Measurements from ENCODE around the gene FBXW11.
"Not testable (repeated sequence)": the region's sequence is repeated elsewhere in the genome, so short reads cannot be mapped to it uniquely, and the experiment has no call there.

Gene FBXW11

DNA sequence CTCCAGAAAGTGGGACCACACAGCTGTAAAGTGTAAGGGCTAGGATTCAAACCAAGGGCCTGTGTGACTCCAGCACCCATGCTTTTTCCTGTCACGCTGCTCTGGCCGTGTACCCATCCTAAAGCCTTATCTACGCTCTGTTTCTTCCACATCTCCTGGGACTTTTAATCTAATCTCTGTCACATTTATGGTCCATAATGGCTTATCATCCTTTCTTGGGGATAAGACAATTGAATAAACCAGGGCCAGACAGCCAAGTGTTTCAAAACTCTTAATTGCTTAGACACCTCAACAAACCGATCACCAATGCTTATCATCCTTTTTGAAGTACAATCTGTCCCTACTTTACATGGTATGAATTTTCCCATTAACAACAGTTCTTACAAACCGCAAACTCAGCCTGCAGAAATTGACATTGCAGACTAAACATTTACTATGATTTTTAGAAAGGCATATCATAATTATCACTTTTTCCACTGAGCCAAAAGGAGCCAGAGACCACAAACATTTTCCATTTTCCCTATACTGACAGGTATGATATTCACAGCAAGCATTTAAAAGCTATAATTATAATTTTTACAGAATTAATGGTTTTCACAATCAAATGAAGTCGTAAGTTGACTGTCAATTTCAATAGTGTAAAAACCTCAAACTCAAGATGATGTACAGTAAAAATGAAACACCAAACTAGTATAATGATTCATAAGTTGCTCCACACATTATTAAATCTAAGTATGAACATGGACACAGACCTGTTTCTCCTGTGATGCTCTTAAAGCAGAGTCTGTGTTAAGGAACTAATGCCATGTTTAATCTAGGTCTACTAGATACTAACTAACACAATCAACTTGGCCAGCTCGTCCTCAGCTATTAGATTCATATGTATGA, 99.5 kb downstream of the FBXW11 start:
- DNase-seq = no peak

DNA sequence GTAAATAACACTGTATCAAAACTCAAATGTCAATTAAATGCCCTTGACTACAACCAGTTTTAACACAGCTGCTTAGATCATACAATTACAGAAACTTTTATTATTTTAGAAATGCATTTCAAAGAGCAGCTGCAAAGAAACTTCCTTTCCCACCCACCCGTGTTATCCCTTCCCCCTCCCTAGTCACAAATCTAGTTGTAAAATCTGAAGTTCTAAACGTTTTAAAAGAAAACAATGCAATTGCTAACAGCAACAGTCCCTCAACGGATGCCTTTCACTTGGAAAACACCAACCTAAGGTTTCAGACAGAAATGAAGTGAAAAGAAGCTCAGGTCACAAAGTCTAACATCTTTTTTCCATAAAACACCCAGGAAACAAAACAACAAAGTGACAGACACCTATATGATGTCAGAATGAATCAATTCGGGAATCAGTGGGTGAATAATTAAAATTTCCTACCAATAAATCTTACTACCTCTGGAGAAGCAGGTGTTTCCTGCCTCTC, 100.3 kb downstream of the FBXW11 start:
- DNase-seq = no peak

DNA sequence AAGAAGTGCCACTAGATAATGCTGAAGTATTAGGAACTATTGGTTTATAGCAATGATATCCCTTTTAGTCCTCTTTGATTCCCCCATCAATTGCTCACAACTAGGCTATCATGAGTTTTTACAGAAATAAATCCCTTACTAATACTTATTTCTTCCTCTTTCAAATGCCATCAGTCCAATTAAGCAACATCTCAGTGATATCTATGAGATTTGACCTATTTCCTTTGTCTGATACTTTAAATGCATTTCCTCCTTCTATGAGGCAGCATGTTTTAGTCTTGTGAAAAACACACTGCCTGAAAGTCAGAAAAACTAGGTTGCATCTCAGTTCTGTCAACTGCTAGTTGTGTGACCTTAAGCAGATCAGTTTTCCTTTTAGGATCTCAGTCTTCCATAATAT, 101.6 kb downstream of the FBXW11 start:
- DNase-seq = no peak

DNA sequence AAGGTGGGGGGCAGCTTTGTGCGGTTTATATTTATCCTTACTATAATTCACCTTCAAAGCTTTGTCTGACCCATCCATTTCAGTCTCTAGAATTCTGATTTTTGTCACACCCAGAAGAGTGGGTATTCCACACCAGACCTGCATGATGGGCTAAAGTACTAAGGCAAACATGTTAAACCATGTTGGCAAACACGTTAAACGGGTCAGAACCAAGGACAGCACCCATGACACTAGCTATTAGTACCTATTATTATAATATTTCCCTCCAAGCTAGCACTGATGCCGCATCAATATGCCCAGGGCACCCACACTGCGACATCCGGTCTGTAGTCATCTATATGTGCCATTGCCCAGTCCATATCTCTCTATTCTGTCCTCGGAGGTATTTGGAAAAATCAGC, 104.7 kb downstream of the FBXW11 start:
- no peak for DNase-seq

DNA sequence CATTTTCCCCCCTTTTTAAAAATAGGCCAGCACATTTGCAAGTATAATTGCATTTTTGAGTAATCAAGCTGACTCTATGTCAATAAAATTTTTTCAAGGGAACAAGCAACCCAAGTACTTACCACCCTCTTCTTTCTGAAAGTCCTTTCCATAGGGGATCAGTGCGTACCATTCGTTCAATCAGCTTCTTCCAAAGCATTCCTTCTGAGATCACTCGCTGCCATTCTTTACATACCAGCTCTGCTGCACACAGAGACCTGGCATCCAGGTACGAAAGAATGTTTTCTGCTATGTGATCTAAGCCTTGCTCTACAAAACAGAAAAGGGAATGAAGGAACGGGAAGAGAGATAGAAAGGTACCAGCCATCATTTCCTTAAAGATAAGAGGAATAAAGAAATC, 106.6 kb downstream of the FBXW11 start:
- DNase-seq = no peak

DNA sequence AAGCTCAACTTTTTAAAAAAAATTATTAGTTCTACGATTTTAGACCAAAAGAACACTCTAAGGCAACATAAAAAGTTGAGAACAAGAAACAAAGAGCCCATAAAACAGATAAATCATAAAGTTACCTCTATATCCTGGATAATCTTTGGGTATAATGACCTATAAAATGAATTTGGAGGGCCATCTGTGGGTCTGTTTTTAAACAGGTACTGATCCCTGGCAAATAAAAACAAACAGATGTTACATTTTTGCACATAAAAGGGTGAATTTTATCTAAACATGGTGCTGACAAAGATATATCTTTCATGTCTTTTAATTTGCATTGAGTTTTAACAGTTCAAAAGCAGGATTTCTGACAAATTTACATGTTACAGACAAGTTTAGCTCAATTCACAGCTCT, 107.6 kb downstream of the FBXW11 start:
- DNase-seq = no peak

DNA sequence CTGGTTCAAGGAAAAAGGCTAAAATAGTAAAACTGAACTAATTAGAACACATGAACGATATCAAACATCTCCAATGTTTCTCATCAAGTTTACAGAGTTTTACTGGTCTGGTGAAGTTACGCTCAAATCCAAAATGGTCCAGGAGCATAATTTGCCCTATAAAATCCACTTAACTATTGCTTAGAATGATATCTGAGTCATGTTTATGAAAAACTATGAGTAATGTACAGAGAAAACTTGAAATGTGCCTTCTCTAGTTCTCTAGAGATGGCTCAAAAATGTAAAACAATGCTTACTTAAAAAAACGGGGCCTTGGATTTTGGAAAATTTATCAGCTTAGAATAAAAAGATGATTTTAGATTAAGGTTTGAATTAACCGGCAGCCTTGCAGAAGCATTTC, 108.1 kb downstream of the FBXW11 start:
- no peak for DNase-seq

DNA sequence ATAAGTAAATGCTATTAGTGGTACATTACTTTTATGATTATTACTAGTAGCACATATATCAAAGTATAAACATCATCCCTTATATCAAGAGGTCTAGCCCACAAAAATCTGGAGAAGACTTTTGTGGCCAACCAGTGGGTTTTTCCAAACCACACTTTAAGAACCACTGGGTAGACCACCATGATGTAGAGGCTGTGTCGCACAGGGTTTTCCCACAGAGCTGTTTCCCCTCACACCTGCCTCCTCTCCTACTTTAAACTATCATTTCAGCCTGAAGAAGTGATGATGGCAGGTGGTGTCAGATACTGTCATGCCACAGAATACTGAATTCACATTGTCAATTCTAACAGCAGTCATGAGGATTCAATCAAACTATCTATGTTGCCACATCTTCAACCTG, 109.2 kb downstream of the FBXW11 start:
- no peak for DNase-seq

DNA sequence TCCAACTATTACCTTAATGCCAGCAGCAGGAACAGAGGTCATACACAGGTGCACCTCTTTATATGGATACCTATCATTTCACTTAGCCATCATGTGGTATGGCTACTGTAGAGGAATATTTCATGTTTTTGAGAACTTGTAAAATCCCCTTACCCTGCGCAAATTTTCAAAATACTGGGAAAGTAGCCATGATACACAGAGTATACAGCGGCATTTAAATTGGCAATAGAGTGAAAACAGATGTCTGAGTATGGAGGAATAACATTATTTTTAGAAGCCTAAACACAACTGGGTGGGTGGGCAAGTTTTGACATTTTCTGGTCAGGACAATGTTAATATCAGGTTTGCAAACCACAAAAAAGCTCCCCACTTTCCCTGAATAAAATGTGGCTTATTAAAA, 111.4 kb downstream of the FBXW11 start:
- DNase-seq = no peak

DNA sequence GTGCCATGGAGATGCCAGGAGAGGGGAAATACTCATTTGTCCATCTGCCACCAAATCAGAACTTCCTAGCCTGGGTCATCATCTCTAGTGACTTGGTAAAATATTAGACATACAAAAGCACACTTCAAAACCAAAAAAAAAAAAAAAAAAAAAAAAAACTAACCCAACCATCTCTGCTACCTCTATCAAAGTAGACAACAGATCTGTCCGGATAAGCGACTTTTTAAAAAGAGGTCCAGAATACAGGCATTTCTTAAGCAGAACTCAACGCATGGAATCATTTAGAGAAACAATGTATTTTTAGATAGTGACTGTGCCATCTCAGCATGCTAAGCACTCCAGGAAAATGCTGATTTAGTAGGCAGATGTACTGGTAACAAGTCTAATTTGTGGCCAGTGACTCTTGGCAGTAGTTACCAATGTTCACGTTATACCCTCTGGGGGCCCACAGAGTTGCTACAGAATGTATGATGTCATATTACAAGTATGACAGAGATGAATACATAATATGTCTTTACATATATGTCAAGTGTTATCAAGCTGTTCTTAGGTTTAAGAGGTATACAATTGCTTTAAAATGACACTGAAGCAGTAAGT, 113.0 kb downstream of the FBXW11 start:
- DNase-seq = no peak

DNA sequence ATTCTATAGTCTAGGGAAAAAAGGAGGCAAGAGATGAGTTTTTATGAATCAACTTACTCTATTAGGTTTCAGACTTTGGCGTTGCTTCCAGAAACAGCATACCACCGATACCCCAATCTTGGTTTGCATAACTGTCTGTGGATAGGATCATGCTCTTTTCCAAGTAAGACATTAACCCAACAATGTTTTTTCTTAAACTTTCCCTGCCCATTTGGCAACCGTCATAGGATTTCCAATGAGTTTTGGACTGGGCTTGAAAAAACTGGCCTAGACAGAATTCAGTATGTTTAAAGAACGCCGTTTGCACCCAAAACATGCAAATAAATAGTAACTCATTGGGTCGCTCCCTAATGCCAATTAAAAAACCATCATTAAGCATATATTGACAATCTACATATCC, 114.8 kb downstream of the FBXW11 start:
- DNase-seq = no peak

DNA sequence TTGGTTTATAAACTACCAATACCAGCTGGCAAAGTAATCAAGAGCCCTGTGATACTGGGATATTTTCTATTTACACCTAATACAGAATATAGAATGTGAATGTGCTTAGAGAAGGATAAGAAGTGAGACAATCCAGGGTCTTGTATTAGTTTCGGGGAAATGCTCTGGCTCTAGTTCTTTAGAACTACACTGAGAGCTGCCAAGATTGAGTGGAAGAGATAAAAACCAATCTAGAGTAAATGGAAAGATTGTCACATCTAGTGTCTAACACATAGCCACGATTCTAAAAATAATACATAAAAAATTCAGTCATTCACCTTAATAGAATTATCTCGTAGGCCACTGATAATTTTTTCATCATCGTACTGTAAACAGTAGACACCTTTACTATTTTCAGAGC, 115.3 kb downstream of the FBXW11 start:
- DNase-seq = no peak

DNA sequence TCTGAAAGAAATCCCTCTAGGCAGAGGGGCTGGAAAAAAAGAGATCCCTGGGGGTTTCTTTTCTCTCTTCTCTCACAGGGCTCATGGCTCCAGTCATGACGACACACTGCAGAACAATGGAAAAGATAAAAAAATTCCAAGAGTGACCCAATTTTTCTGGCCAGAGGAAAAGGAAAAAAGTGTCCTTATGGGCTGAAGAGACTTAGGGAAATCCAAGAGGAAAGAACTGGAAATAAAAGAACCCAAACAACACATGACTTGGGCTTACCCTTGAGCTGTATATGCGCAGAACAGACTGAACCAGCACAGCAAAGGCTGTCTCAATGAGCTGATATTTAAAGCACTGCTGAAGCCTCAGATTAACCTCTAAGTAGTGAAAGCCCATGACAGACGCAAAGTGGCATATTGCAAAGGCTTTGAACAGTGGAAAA, 118.4 kb downstream of the FBXW11 start:
- no peak for DNase-seq

DNA sequence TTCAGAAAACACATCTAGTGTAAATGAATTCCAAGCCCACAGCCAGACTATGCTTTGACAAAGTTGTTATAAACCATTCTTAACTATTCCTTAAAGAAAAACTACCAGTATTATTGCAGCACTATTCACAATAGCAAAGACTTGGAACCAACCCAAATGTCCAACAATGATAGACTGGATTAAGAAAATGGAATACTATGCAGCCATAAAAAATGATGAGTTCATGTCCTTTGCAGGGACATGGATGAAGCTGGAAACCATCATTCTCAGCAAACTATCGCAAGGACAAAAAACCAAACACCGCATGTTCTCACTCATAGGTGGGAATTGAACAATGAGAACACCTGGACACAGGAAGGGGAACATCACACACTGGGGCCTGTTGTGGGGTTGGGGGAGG, 120.4 kb downstream of the FBXW11 start:
- DNase-seq = not testable (repeated sequence)

DNA sequence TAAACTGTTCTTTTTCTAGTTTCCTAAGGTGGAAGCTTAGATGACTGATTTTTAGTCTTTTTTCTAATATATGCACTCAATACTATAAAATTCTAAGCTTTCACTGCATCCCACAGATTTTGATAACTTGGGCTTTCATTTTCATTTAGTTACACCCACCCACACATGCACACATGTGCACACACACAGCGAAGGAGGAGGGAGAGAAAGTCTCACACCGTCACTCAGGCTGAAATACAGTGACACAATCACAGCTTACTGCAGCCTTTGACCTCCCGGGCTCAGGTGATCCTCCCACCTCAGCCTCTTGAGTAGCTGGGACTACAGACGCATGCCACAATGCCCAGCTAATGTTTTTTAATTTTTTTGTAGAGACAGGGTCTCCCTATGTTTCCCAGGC, 124.3 kb downstream of the FBXW11 start:
- no peak for DNase-seq

DNA sequence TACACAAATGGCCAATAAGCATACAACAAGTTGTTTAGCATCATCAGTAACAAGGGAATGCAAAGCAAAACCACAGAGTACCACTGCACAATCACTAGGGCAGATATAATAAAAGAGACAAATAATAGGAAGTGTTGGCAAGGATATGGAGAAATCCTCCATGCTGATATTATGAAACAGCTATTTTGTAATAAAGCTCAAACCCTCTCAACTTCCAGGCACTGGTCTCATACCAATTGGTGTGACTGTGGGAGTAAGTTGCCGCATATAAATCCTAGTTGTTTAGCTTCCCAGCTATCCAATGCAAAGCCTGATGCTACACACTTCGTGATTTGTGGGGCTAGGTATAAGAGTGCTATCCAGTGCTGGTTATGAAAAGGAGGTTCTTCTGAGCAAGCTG, 132.2 kb downstream of the FBXW11 start:
- DNase-seq = no peak

DNA sequence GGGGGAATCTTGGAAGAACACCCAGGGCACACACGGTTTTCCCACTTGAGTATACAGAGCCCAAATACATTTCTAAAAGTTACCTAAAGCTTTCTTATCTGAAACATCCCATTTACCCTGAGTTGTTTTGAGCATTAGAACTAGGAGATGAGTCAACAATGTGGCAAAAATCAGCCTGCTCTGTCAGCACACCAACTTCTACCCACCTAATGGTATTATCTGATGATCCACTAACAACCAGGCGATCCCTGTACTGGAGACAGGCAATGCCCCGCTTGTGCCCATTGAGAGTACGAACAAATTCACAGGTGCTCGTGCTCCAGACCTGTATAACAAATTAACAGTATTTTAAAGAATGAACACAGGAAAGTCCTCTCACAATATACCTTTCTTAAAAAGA, 133.8 kb downstream of the FBXW11 start:
- DNase-seq = no peak

DNA sequence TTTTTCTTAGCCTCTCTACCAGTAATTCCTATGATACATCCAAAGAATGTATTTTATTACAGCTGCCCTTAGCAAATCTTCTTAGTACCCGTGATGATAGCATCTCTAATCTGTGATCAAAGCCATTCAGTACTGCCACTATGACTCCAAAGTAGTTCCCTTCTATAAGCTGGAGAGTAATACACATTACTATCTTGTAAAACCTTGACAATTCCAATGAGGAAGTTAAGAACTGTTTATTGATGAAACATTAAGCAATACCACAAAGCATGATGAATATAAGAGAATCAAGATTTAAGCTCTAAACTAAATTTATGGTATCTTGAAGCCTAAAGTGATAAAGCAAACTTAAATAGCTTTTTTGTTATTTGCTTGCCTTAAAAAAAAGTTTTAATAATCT, 134.7 kb downstream of the FBXW11 start:
- no peak for DNase-seq

DNA sequence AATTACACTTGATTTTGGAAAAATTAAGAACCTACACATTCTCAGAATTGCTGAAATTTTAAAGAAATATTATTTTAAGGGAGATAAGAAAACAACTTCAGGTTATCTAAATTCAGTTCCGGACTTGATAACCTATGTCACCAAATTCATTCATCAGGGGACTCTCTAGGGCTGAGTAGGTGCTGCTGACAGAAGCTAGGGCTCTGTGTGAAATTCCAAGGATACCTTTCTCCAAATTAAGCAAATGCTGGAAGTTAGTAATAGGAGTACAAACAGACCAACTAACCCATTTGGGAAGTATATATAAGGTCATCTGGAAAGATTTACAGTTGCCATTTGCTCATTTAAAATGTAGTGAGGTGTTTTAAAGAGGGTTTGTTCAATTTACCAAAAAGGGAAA, 136.5 kb downstream of the FBXW11 start:
- no peak for DNase-seq

DNA sequence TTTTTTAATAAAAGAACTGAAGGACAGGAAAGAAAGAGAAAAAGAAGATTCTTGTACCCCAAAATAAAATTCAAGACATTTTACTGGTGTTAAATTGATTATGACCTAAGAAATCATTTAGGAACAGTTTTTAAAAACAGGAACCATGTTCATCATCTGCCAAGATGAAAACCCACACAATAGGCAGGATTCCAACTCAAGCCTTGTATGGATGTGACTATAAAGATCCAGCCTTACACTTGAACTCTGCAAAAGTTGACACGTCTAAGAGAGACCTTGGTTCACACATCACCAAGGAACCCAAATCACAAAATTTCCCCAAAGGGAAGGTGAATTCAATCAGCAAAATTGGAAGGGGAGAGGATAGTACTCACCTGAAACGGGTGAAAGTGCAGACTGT, 138.2 kb downstream of the FBXW11 start:
- no peak for DNase-seq

DNA sequence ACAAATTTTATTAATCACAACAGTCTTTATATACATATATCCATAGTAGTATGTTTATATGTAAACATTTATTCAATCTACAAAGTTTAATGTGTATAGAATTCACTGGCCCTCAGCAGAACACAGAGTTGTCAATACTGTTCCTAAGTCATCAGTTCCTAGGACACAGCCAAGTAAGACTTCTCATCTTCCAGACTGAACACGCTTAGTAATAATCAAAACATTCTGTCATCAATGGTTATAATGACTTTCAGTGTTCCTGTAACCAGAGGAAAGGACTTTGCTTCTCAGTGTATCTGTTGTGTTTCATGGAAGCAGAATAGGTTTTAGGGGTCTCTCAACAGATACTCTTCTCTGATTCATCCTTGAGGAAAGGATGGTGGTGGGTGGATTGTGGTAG, 138.7 kb downstream of the FBXW11 start:
- no peak for DNase-seq

DNA sequence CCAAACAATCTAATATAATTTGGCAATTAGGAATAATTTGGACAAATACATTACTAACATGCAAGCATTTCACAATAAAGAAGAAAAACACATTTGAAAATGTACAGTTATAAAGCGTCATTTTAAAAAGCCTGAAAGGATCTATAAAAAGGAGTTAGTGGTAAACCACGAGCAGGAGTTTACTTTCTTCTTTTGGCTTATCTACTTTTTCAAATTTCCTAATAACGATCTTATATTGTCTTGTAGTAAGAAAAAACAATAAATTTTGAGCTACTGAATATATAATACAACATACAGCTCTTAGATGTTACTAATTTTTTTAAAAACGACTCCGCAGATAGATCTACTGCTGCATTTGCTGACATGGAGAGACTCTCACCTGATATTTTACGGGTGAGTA, 141.0 kb downstream of the FBXW11 start:
- no peak for DNase-seq

DNA sequence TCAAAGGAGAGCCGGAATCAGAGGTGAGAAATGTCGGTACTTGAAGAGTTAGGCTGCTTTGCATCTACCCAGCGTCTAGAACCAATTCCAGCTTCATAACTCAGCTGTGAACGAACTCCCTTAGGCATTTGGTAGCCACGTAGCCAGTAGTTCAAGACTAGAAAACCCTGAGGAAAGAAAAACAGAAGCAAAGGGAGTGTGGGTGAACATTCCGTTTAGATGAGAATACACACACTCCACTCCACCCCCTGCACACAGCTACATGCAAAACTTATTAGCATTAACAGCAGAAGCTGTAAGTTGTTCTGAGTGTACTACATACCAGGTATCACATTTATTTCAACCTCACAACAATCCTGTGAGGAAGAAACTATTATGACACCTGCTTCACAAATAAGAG, 142.5 kb downstream of the FBXW11 start:
- DNase-seq = no peak

DNA sequence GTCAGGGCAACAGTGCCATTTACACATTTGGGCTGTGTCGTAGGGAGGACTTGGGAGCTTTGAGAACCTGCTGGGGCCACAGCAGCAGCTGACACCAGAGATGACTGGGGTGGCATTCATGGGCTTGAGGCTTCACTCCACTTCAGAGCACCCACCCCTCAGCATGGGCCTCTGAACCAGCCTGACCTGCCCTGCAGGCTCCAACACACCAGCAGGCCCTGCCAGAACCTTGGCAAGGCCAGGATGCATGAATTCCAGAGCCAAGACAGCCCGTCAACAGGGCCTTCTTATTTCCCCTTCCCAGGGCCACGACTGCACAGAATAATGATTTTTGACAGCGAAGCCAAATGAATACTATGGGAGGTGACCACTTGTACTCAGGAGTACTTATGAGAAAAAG, 143.8 kb downstream of the FBXW11 start:
- no peak for DNase-seq

DNA sequence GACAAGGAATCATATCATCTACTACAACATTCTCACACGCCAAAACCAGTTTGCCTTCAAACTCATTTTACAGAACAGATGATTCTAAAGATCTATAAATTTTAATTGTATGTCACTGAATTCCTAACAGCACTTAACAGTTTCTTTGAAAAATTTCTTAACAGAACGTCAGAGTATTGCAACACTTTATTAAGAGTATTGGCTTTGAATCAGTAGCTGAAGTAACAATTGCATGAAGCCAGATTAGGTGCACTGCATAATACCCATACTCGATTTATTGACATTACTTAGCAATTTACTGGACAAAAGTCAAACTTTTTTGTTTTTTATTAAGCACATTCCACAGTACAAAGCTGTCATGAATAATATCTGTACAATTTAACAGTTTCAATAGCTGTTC, 145.1 kb downstream of the FBXW11 start:
- no peak for DNase-seq

Data from NCI-H187 (cell line).